Bronchial epithelial cell (primary cell): ENCODE measurements around the gene MCRIP2. TPM values are rescaled to one million over a fixed set of nuclear protein-coding genes. Genes with fewer than 3 reads are reported as not detected.

ENCODE experiments used
- DNase-seq: peaks from one replicate; pipeline ENCODE4 v3.0.0-alpha.2; 2010; ENCODE audit warnings: low read depth
- FAIRE-seq: peaks from 2 replicates; lab custom pipeline; 2011; peaks lifted over from hg19 to GRCh38; lab: Jason Lieb, UNC
- H3K27me3 ChIP-seq: 2 replicates; pipeline ENCODE4 v1.5.1; 2011; ENCODE audit warnings: low read length; ENCODE audit not compliant: control insufficient read depth, insufficient read depth
- H3K36me3 ChIP-seq: 2 replicates; pipeline ENCODE4 v1.5.1; 2011; ENCODE audit warnings: low read length; ENCODE audit not compliant: control insufficient read depth, insufficient read depth
- H3K4me3 ChIP-seq: 2 replicates; pipeline ENCODE4 v1.5.1; 2011; ENCODE audit warnings: mild to moderate bottlenecking, low read depth, low read length, control low read depth
- CTCF ChIP-seq: IDR thresholded peaks from 2 replicates; pipeline ENCODE4 v1.5.1; 2011; ENCODE audit warnings: mild to moderate bottlenecking, moderate library complexity, low read length, control low read depth, inconsistent platforms; ENCODE audit not compliant: insufficient read depth, severe bottlenecking
- total RNA-seq: library from RNA; depleted of rRNA; stranded (reverse); fragments of >200 nt; gene quantifications from 2 replicates; pipeline ENCODE4 v1.2.1, GENCODE V29; 2014

Gene MCRIP2
- total RNA-seq, 1 donor from 2014 or later, result 45.0 TPM

GRCh38 chr16:620700-621525 is 20.7 kb upstream of the MCRIP2 start:
- Histone ChIP-seq H3K36me3 (peaks cover 3% of the 10 kb centered on the region), H3K4me3 (no peak overlapping the region), H3K27me3 (peaks cover 2% of the 10 kb centered on the region)
- DNase-seq, result no peak
- no peak for TF ChIP-seq CTCF
- FAIRE-seq, result no peak

DNA sequence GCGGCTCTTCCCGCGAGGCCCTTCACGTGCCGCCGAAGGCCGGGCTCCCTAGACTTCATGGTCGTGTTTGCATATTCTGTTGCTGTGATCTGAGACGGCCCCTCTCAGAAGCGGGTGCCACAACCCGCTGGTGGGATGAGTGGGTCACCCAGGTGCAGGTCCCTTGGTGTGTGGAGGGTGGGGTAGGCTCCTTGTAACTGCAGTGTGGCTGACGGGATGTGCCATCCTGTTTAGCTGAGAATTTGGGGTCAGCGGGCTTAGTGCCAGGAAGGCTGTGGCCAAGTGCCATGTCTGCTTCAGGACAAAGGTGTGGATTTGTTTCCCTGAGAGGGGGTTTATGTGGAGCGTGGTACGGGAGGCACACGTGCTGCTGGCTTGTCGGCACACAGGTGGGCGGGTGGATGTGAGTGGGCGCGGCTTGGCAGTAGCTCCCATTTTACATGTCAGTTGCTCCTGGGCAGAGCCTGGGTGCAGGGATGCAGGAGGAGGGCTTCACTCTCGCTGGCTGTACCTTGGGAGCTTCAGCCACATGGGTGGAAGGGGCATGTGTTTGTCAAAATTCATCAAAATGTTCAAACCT is 20.0 kb upstream of the MCRIP2 start:
- H3K4me3 ChIP-seq, result no peak overlapping the region
- H3K36me3 ChIP-seq, result peaks cover 3% of the 10 kb centered on the region
- FAIRE-seq, result no peak
- peaks cover 2% of the 10 kb centered on the region for H3K27me3 ChIP-seq
- no peak for TF ChIP-seq CTCF
- DNase-seq, result no peak

DNA sequence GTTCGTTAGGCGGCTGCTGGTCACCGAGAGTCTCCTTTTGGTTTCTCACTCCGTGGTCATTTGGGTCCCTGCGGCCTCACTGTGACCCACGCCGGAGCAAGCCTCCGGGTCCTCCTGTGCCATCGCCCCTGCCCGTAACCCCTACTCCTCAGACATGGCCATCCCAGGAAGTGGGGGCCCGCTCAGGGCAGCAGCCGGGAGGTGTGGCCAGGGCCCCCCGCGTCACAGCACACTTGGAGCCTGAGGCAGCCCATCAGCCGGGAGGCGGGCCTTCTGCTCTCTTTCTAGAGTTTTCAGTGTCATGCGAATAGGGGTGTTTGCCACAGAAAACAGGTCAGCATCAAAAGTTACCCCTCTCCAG is 18.7 kb upstream of the MCRIP2 start:
- TF ChIP-seq CTCF, result no peak
- FAIRE-seq, result no peak

DNA sequence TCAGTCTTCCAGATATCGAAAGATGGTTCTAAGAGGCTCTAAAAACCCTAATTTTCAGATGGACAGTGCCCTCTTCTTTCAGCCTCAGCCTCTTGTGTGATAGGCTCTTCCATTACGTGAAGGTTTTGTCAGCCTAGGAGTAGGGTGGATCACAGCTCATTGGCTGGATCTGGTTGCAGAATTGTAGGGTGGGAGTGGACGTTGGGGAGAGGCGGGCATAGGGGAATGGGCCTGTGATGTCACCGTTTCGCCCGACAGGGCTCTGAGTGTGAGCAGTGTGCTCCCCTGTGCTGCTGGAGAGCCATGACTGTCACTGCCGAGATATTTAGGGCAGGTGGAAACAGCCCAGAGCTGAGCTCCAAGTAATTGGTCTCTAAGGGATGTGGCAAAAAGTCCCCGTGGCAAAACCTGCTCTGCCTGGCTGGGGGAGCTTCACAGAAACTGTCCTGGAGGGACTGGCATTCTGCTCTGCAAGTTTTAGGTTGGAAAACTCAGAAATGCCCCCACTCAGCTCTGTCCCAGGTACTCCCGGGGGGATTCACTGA is 17.0 kb upstream of the MCRIP2 start:
- peaks cover 3% of the 10 kb centered on the region for H3K36me3 ChIP-seq
- no peak for DNase-seq
- no peak for FAIRE-seq
- no peaks in the 10 kb centered on the region for H3K27me3 ChIP-seq
- H3K4me3 ChIP-seq, result no peak overlapping the region
- no peak for TF ChIP-seq CTCF

More for the DNA sequence above, 18.7 kb upstream of the MCRIP2 start:
- DNase-seq, result no peak
- Histone ChIP-seq H3K36me3 (peaks cover 3% of the 10 kb centered on the region), H3K4me3 (no peak overlapping the region), H3K27me3 (peaks cover 2% of the 10 kb centered on the region)

DNA sequence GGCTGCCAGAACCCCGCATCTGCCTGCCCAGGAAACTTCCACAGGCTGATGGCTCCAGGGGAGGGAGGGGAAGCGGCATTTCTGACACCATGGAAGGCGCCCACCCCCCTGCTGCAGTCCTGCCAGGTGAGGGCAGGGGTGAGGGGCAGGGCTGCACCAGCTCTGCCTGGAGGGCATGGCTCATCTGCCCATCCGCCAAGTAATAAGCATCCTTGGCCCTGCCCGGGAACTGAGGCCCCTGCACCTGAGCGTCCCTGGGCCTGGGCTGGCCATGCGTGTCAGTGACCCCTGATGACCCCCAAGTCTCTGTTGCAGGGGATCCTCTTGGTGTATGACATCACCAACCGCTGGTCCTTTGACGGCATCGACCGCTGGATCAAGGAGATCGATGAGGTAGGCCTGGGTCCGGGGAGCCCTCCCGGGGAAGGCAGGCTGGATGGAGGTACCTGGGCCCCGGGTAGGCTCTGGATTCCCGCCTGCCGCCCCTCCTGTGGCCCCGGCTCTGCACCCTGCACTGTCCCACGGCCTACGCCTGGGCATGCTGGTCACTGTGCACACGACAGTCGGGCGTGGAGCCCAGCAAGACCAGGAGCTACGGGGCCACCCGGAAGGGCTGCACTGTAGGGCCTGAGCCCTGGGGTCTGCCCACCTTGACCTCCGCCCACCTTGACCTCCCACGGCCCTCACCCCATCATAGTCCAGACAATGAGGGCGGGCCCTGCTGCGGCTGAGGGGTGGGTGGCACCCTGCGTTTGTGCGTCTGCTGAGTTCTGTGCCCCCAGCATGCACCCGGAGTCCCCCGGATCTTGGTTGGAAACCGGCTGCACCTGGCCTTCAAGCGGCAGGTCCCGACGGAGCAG is 16.3 kb upstream of the MCRIP2 start:
- H3K4me3 ChIP-seq, result no peak overlapping the region
- peaks cover 3% of the 10 kb centered on the region for H3K36me3 ChIP-seq
- no peaks in the 10 kb centered on the region for H3K27me3 ChIP-seq
- FAIRE-seq, result no peak
- DNase-seq, result no peak
- no peak for TF ChIP-seq CTCF
